SU-DHL-6 (cell line): ENCODE results near the gene CBX7.

Experiments
- H2AFZ ChIP-seq: fragments of 200-600 bp; sonication (generic); 2 replicates; pipeline ENCODE4 v1.6.1; 2014; ENCODE audit warnings: low read depth, mild to moderate bottlenecking, moderate library complexity, mixed read lengths, antibody characterized with exemption, low read length; ENCODE audit not compliant: severe bottlenecking
- H3F3A ChIP-seq: fragments of 200-600 bp; shearing (Covaris generic); 2 replicates; pipeline ENCODE4 v1.6.0; 2016; ENCODE audit warnings: antibody characterized with exemption, mild to moderate bottlenecking; ENCODE audit not compliant: insufficient read depth
- H3K27ac ChIP-seq: fragments of 200-600 bp; sonication (generic); 2 replicates; pipeline ENCODE4 v1.5.1; 2016; ENCODE audit warnings: low read depth, mild to moderate bottlenecking, low read length, moderate library complexity, mixed read lengths
- H3K27me3 ChIP-seq: fragments of 200-600 bp; sonication (generic), shearing (Covaris generic); 2 replicates; pipeline ENCODE4 v1.6.0; 2014; ENCODE audit warnings: mild to moderate bottlenecking, low read length
- H3K36me3 ChIP-seq: fragments of 200-600 bp; sonication (generic); 2 replicates; pipeline ENCODE4 v1.6.1; 2014; ENCODE audit warnings: mild to moderate bottlenecking, low read length, mixed read lengths
- H3K4me2 ChIP-seq: fragments of 300-600, 200-600 bp; shearing (Covaris generic), sonication (generic); 2 replicates; pipeline ENCODE4 v1.6.0; 2014; ENCODE audit warnings: low read length, low read depth, mild to moderate bottlenecking; ENCODE audit not compliant: poor library complexity, severe bottlenecking
- H3K4me3 ChIP-seq: fragments of 200-600 bp; sonication (generic); 2 replicates; pipeline ENCODE4 v1.5.1; 2014; ENCODE audit warnings: antibody characterized with exemption, low read length, mild to moderate bottlenecking, mixed read lengths; ENCODE audit not compliant: insufficient read depth, poor library complexity, severe bottlenecking
- H3K79me2 ChIP-seq: fragments of 200-600 bp; sonication (generic); 2 replicates; pipeline ENCODE4 v1.6.1; 2014; ENCODE audit warnings: mild to moderate bottlenecking, low read length, moderate library complexity; ENCODE audit not compliant: insufficient read depth
- H3K9ac ChIP-seq: fragments of 200-600 bp; sonication (generic); 2 replicates; pipeline ENCODE4 v1.7.0; 2014; ENCODE audit warnings: mild to moderate bottlenecking, low read length
- H3K9me2 ChIP-seq: fragments of 200-600 bp; sonication (generic); replicated peaks from 2 replicates; pipeline ENCODE4 v1.6.1; 2014; ENCODE audit warnings: low read length; ENCODE audit not compliant: insufficient read depth
- H3K9me3 ChIP-seq: fragments of 200-600 bp; sonication (generic); 2 replicates; pipeline ENCODE4 v1.6.1; 2014; ENCODE audit warnings: low read length, mixed read lengths; ENCODE audit not compliant: insufficient read depth
- H4K20me1 ChIP-seq: fragments of 200-600 bp; sonication (generic); 2 replicates; pipeline ENCODE4 v1.6.1; 2014; ENCODE audit warnings: low read depth, mild to moderate bottlenecking, antibody characterized with exemption, low read length, moderate library complexity, mixed read lengths
- EZH2phosphoT487 ChIP-seq: fragments of 200-600 bp; sonication (generic), shearing (Covaris generic); conservative IDR thresholded peaks from 2 replicates; pipeline ENCODE4 v1.6.1; 2018; ENCODE audit warnings: mild to moderate bottlenecking, antibody characterized with exemption, low read length, moderate library complexity, mixed read lengths
- TF ChIP-seq, protein P1 (sequence below): fragments of 200-600 bp; sonication (generic); IDR thresholded peaks from one replicate; pipeline ENCODE4 v1.5.1; 2017; ENCODE audit warnings: antibody characterized with exemption, mild to moderate bottlenecking, low read length, moderate library complexity; ENCODE audit not compliant: insufficient read depth, poor library complexity, severe bottlenecking

CBX7 gene

DNA sequence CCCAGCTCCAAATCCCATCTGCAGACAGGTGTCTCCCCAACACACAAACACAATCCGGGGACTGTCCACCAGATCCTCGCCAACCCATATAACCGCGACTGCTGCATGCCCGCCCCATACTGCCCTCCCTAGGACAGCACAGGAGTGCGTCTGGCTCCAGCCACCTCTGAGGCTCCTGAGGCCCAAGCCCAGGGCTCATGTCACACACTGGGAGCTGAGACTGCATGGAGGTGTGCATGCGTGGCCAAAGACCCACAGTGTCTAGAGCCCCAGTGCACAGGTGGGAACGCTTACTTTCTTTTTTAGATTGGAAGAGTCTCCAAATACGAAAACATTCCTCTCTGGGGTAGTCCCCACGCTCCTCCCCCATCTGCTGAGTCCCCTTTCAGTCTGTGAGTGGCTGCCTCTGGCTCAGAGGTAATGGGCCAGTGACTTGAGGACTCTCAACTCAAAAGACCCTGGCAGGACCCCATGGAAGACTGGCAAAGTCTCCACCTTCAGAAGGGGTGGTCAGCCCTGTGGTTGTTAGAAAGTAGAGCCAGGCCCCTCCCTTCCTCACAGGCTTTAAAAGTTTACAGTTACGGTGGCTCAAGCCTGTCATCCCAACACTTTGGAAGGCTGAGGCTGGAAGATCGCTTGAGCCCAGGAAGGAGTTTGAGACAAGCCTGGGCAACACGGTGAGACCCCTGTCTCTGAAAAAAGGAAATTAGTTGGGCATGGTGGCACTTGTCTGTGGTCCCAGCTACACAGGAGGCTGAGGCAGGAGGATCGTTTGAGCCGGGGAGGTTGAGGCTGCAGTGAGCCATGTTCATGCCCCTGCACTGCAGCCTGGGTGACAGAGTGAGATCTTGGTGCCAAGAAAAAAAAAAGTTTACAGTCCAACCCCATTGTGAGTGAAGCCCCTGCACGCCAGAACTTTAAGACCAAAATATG lies 2.3 kb downstream of the CBX7 start:
- Histone ChIP-seq H3K9me2 (no peaks in the 10 kb centered on the region), H3K27ac (no peak overlapping the region), H3K4me2 (no peak overlapping the region), H3K9ac (no peak overlapping the region), H3K9me3 (no peaks in the 10 kb centered on the region), H3F3A (no peaks in the 10 kb centered on the region), H3K36me3 (no peaks in the 10 kb centered on the region), H3K27me3 (no peaks in the 10 kb centered on the region), H3K79me2 (no peaks in the 10 kb centered on the region), H2AFZ (no peak overlapping the region), H3K4me3 (no peak overlapping the region), H4K20me1 (no peaks in the 10 kb centered on the region)
- TF ChIP-seq EZH2phosphoT487 = no peak
- TF ChIP-seq, protein P1, sequence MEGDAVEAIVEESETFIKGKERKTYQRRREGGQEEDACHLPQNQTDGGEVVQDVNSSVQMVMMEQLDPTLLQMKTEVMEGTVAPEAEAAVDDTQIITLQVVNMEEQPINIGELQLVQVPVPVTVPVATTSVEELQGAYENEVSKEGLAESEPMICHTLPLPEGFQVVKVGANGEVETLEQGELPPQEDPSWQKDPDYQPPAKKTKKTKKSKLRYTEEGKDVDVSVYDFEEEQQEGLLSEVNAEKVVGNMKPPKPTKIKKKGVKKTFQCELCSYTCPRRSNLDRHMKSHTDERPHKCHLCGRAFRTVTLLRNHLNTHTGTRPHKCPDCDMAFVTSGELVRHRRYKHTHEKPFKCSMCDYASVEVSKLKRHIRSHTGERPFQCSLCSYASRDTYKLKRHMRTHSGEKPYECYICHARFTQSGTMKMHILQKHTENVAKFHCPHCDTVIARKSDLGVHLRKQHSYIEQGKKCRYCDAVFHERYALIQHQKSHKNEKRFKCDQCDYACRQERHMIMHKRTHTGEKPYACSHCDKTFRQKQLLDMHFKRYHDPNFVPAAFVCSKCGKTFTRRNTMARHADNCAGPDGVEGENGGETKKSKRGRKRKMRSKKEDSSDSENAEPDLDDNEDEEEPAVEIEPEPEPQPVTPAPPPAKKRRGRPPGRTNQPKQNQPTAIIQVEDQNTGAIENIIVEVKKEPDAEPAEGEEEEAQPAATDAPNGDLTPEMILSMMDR = no peak

DNA sequence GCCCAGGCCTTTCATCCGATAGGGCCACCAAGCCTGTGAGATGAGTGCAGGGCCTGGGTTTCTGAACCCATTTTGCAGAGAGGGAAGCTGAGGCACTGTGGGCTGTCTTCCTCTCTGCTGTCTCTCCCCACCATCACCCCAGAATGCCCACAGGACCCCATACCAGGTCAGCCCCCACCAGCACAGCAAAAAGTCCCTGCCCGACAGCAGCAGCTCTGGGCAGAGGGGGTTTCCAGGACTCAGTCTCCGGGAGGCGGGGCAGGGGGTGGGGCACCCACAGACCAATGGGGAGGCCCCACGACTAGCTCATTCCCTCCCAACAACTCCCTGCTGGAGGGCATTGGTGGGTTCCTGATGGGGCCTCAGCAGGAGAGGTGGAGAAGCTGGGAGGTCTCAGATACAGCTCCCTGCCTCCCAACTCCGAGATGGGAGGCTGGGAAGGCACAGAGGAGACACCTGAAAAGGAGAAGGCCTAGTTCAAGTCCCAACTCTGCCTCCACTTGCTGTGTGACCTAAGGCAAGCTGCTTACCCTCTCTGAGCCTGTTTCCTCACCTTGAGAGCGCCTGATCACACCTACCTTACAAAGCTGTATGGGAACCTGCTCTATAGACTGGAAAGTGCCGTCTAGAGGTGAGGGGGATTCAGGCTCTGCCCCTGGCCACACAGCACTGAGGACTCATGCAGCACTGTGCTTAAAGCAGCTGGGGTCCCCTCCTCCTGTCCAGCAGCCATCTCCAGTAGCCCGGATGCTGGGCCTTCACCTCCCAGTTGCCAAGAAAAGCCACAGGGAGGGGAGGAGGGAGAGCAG lies 3.5 kb downstream of the CBX7 start:
- Histone ChIP-seq H2AFZ (no peak overlapping the region), H3K9ac (no peak overlapping the region), H3K9me2 (no peaks in the 10 kb centered on the region), H3K36me3 (no peaks in the 10 kb centered on the region), H3F3A (no peaks in the 10 kb centered on the region), H3K79me2 (no peaks in the 10 kb centered on the region), H3K4me3 (no peak overlapping the region), H3K27me3 (no peaks in the 10 kb centered on the region), H3K27ac (no peak overlapping the region), H3K9me3 (no peaks in the 10 kb centered on the region), H3K4me2 (no peak overlapping the region), H4K20me1 (no peaks in the 10 kb centered on the region)
- TF ChIP-seq, protein P1 = no peak
- no peak for TF ChIP-seq EZH2phosphoT487

DNA sequence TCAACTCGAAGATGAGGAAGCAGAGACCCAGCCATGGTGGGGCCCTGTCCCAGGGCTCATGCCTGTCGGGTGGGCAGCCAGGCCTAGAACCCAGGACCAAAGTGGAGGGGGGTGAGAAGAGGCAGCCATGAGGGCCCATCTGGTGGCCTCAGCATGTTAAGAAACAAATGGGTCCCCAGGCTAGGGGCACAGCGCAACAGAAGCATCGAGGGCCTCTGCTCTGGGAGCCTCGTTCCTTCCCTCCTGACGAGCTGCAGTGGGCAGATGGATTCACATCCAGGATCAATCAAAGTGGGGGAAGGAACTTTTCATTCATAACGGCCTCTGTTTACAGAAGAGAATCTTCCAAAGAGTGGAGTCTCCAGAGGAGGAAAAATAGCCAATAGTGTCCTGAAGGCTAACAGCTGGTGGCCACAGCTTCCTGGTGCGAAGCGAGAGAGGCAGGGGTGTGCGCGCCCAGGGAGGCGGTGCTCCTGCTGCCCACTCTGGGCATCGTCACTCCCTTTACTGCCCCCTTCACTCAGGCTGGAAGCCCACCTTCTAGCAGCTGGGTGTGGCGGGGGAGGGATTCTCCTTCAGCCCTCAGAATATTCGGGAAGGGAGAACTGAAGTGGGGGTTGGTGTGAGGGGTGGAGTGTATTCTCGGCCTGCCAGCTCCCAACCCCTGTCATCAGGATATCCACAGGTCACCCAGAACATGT lies 4.3 kb downstream of the CBX7 start:
- Histone ChIP-seq H3K4me3 (no peak overlapping the region), H3K27ac (no peak overlapping the region)

More for the DNA sequence above, 4.3 kb downstream of the CBX7 start:
- no peaks in the 10 kb centered on the region for H3K9me2 ChIP-seq
- no peaks in the 10 kb centered on the region for H3K36me3 ChIP-seq
- H2AFZ ChIP-seq = no peak overlapping the region
- TF ChIP-seq, protein P1 = no peak
- TF ChIP-seq EZH2phosphoT487 = no peak
- no peak overlapping the region for H3K4me2 ChIP-seq
- H3F3A ChIP-seq = no peaks in the 10 kb centered on the region
- no peaks in the 10 kb centered on the region for H3K9me3 ChIP-seq
- H4K20me1 ChIP-seq = no peaks in the 10 kb centered on the region
- no peak overlapping the region for H3K9ac ChIP-seq
- H3K79me2 ChIP-seq = no peaks in the 10 kb centered on the region
- no peaks in the 10 kb centered on the region for H3K27me3 ChIP-seq
